Activated T-cell treated with anti-CD3 and anti-CD28 coated beads, Interleukin-2, amount 50 U/mL, for 4 hours (primary cell): Measurements from ENCODE around the gene DCLRE1C. TPM values are rescaled to one million over a fixed set of nuclear protein-coding genes. Genes with fewer than 3 reads are reported as not detected.
"Not testable (repeated sequence)": the region's sequence is repeated elsewhere in the genome, so short reads cannot be mapped to it uniquely, and the experiment has no call there.

Experiments used
- ATAC-seq, 2 donors: fragments of 200-7000 bp; cut with Tn5 transposase; one replicate each; pipeline ENCODE4 v1.10.0; 2021
- DNase-seq: peaks from one replicate; pipeline ENCODE4 v3.0.0-alpha.2; 2020
- H3K27me3 Mint-ChIP-seq: one replicate; pipeline ENCODE4 v1.8.0; 2021; ENCODE audit warnings: low read depth, mixed read lengths
- H3K36me3 Mint-ChIP-seq: one replicate; pipeline ENCODE4 v1.8.0; 2022; ENCODE audit warnings: mixed read lengths; ENCODE audit not compliant: insufficient read depth
- H3K4me1 Mint-ChIP-seq: one replicate; pipeline ENCODE4 v1.8.0; 2021; ENCODE audit warnings: low read depth, mixed read lengths
- H3K4me3 Mint-ChIP-seq: one replicate; pipeline ENCODE4 v1.8.0; 2021; ENCODE audit warnings: mild to moderate bottlenecking, moderate library complexity, mixed read lengths
- H3K9me3 Mint-ChIP-seq: one replicate; pipeline ENCODE4 v1.8.0; 2021; ENCODE audit warnings: mixed read lengths
- total RNA-seq, 3 donors: library from RNA; stranded (reverse); gene quantifications; one replicate each; pipeline ENCODE4 v1.2.1, GENCODE V29; 2021

DCLRE1C gene
- total RNA-seq, 3 donors from 2014 or later: 8.4 to 10.1 (median 8.5) TPM

DNA sequence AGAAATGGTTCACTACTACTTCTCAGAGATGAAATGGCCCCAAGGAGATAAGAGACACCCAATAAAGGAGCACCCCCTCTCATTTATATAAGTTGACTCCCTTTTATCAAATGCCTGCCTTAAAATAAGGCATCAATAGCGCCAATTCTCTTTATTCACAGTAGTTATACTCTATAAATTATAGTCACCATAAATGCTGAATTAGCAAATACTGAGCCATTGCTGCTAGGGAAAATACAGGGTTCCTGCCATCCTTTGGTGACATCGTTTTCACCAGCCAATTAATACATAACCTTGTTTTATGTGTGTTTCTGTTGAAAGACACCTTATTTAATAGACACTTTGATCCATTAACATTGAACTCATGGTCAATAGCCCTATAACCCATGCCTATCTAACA is 28.6 kb downstream of the DCLRE1C start:
- Mint-ChIP-seq H3K36me3 (peaks cover 52% of the 10 kb centered on the region), H3K27me3 (no peaks in the 10 kb centered on the region), H3K4me3 (no peak overlapping the region), H3K4me1 (peaks cover 1% of the 10 kb centered on the region), H3K9me3 (no peaks in the 10 kb centered on the region)
- ATAC-seq: no peak
- DNase-seq: no peak

DNA sequence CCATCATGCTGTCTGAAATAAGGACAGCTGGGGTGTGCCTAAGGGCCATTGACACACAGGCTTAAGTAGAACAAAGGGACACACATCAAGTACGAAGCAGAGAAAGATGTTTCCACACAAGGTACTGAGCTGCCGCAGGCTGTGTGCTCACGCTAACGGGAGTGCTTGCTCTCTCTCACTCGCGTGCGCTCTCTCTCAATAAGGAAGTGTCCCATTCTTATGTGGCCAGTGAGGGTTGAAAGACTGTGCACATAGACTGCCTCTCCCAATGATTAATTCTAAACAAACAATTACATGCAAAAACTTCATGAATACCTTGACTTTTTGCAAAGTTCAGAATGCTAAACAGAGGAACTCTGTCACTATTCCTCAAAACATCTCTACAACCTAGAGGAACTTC is 29.9 kb downstream of the DCLRE1C start:
- no peak for ATAC-seq
- Mint-ChIP-seq H3K4me3 (no peak overlapping the region), H3K36me3 (peaks cover 62% of the 10 kb centered on the region), H3K27me3 (no peaks in the 10 kb centered on the region), H3K4me1 (peaks cover 1% of the 10 kb centered on the region), H3K9me3 (peaks cover 2% of the 10 kb centered on the region)
- no peak for DNase-seq

DNA sequence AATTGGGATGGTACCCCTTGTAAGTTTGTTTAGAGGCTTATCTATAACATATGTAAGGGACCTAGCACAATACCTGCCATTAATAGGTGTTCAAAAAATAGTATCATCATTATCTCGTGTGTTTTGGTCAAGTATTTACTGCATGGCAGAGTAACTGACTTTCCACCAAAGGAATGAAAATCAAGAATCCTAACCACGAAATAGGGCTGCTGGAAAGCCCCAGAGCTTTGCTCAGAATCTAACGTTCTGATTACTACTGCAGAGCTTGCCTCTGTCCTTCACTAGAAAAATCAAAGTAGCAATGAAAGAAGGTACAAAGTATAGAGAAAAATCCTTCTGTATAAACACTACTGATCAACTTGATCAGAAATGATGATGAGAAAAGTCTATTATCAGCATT is 34.9 kb downstream of the DCLRE1C start:
- Mint-ChIP-seq H3K36me3 (peaks cover 83% of the 10 kb centered on the region), H3K4me1 (peaks cover 19% of the 10 kb centered on the region), H3K9me3 (peaks cover 8% of the 10 kb centered on the region), H3K27me3 (no peaks in the 10 kb centered on the region), H3K4me3 (no peak overlapping the region)
- DNase-seq: no peak
- no peak for ATAC-seq

DNA sequence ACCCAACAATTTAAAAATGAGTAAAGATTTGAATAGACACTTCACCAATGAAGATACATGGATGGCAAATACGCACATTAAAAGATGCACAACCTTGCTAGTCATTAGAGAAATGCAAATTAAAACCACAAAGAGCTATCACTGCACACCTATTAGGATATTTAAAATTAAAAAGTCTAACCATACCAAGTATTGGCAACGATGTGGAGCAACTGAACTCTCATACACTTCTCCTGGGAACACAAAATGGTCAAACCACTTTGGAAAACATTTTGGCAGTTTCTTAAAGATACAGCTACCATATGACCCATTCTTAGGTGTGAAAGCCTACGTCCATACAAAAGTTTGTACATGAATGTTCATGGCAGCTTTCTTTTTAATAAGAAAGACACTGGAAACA is 36.1 kb downstream of the DCLRE1C start:
- Mint-ChIP-seq H3K9me3 (peaks cover 8% of the 10 kb centered on the region), H3K4me3 (no peak overlapping the region), H3K36me3 (peaks cover 82% of the 10 kb centered on the region), H3K27me3 (no peaks in the 10 kb centered on the region), H3K4me1 (peaks cover 21% of the 10 kb centered on the region)
- DNase-seq (no peak), ATAC-seq (no peak)

DNA sequence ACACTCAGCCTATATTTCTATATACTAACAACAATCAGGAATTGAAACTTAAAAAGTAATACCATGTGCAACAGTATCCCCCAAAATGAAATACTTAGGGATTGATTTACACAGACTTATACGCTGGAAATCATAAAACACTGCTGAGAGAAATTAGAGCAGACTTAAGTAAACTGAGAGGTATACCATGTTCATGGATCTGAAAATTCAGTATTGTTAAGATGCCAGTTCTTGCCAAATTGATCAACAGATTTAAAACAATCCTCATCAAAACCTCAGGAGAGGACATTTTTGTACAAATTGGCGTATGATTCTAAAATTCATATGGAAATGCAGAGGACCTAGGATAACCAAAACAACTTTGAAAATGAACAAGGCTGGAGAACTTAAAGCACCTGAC is 37.3 kb downstream of the DCLRE1C start:
- ATAC-seq: no peak
- Mint-ChIP-seq H3K4me1 (peaks cover 21% of the 10 kb centered on the region), H3K36me3 (peaks cover 81% of the 10 kb centered on the region), H3K9me3 (peaks cover 8% of the 10 kb centered on the region), H3K4me3 (no peak overlapping the region), H3K27me3 (no peaks in the 10 kb centered on the region)
- no peak for DNase-seq

DNA sequence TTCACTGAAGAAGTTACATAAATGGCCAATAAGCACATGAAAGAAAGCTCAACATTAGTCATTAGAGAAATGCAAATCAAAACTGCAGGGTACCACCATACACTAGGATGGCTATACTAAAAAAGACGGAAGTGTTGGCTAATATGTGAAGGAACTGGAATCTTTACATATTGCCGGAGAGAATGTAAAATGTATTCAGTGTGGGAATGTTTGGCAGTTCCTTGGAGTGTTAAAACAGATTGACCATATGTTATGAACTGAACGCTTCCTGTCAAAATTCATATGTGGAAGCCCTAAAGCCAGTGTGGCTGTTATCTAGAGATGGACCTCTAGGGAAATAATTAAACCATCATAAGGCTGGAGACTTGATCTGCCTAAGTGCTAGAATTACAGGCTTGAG is 42.1 kb downstream of the DCLRE1C start:
- DNase-seq (no peak), ATAC-seq (no peak)
- Mint-ChIP-seq H3K27me3 (no peaks in the 10 kb centered on the region), H3K9me3 (peaks cover 2% of the 10 kb centered on the region), H3K4me3 (no peak overlapping the region), H3K36me3 (peaks cover 74% of the 10 kb centered on the region), H3K4me1 (peaks cover 31% of the 10 kb centered on the region)

DNA sequence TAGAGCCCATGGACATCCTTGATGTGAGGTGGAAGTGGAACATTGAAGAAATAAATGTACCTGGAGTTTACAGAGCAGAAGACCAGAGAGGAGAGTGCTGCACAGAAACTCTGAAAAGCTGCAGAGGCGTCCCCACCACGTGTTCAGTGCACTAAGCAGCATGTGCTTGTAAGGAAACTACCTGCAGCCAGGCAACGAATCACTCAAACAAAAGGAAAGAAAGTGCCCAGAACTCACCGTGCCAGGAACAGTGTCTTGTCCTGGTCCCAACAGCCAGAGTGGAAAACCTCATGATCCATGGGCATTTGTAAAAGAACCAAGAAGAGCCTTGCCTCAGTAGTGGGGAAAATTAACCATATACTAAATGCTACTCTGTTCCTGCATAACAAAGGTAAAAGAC is 42.9 kb downstream of the DCLRE1C start:
- no peaks in the 10 kb centered on the region for H3K27me3 Mint-ChIP-seq
- DNase-seq: no peak
- peaks cover 29% of the 10 kb centered on the region for H3K4me1 Mint-ChIP-seq
- H3K9me3 Mint-ChIP-seq: peaks cover 2% of the 10 kb centered on the region
- peaks cover 70% of the 10 kb centered on the region for H3K36me3 Mint-ChIP-seq
- no peak for ATAC-seq
- H3K4me3 Mint-ChIP-seq: no peak overlapping the region

DNA sequence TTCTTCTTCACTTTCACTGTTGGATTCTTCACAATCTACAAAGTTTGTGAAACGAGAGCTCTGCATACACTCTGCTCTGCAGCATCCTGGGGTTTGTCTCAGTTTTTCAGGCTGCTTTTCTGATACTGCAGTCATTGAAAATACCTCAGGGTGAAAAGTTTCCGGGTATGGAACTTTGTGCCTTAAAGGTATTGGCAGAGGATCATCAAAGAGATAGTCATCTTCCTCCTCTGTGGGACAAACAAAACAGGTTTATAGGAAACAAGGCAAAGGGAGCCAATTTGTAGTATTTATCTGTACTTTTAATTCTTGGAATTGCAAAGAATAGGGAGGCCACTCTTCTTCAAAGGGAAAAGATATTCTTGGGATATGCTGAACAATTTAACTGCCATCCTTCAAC is 44.8 kb downstream of the DCLRE1C start:
- DNase-seq (no peak), ATAC-seq (no peak)
- H3K9me3 Mint-ChIP-seq: peaks cover 2% of the 10 kb centered on the region
- H3K4me1 Mint-ChIP-seq: peaks cover 25% of the 10 kb centered on the region
- no peaks in the 10 kb centered on the region for H3K27me3 Mint-ChIP-seq
- H3K36me3 Mint-ChIP-seq: peaks cover 55% of the 10 kb centered on the region
- no peak overlapping the region for H3K4me3 Mint-ChIP-seq

DNA sequence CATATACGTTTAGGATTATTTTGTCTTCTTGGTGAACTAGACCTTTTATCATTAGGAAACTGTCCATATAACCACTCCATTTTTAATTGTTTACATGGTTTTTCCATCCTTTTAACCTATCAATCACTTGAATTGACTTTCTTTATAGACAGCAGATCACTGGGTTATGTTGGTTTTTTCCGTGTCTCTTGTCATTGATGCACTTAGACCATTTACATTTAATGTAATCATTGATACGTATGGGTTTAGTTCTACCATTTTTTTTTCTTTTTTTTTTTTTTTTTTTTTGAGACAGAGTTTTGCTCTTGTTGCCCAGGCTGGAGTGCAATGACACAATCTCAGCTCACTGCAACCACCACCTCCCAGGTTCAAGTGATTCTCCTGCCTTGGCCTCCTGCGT is 46.3 kb downstream of the DCLRE1C start:
- H3K9me3 Mint-ChIP-seq, H3K4me3 Mint-ChIP-seq, H3K27me3 Mint-ChIP-seq, ATAC-seq, DNase-seq: not testable (repeated sequence)
- H3K4me1 Mint-ChIP-seq: peaks cover 21% of the 10 kb centered on the region
- peaks cover 46% of the 10 kb centered on the region for H3K36me3 Mint-ChIP-seq

DNA sequence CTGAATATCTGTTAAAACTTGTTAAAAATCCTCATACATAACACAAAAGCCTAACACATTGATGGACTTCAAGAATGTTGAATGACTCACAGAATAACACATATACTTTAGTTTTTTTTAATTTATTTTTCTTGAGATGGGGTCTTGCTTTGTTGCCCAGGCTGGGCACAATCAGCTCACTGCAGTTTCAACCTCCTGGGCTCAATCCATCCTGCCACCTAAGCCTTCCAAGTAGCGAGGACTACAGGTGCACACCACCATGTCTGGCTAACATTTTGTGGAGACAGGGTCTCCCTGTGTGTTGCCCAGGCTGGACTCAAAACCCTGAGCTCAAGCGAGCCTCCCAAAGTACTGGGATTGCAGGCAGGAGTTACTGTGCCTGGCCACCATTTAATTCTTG is 47.1 kb downstream of the DCLRE1C start:
- H3K9me3 Mint-ChIP-seq: peaks cover 2% of the 10 kb centered on the region
- no peak for ATAC-seq
- H3K36me3 Mint-ChIP-seq: peaks cover 40% of the 10 kb centered on the region

DNA sequence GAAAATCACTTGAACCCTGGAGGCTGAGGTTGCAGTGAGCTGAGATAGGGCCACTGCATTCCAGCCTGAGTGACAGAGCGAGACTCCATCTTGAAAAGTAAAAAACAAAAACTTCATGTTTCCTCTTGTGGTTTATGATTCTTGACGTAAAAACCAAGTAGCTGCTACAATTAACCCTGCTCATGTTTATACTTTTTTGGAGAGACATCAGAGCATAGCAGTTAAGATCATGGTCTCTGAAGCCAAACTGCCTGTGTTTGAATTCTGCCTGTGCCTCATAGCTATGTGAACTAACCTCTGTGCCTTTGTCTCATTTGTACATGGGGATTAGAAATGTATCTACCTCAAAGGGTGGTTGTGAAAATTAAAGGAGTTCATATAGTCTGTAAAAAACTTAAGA is 48.0 kb downstream of the DCLRE1C start:
- DNase-seq (no peak), ATAC-seq (no peak)
- Mint-ChIP-seq H3K36me3 (peaks cover 31% of the 10 kb centered on the region), H3K27me3 (no peaks in the 10 kb centered on the region), H3K9me3 (peaks cover 2% of the 10 kb centered on the region), H3K4me3 (no peak overlapping the region), H3K4me1 (peaks cover 14% of the 10 kb centered on the region)

More for the DNA sequence above, 47.1 kb downstream of the DCLRE1C start:
- no peak for DNase-seq
- H3K27me3 Mint-ChIP-seq: no peaks in the 10 kb centered on the region
- no peak overlapping the region for H3K4me3 Mint-ChIP-seq
- peaks cover 21% of the 10 kb centered on the region for H3K4me1 Mint-ChIP-seq

DNA sequence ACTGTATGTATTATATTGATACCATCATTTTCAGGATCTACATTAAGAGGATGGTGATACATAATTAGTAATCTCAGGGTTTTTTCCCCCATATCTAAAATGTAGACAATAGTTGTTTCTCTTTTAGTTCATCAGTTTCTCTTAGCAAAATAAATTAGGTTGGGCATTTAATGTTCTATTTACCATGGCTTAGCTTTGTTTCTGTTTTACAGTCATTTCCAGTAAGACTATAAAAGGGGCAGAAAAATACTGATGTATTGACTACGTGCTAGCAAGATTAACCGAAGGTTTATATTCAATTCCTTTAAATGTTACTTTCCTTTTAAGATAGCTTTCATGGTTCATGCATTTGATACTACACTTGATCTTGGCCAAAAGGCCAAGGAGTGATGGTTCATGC is 49.0 kb downstream of the DCLRE1C start:
- ATAC-seq: no peak
- H3K36me3 Mint-ChIP-seq: peaks cover 23% of the 10 kb centered on the region
- no peak overlapping the region for H3K4me3 Mint-ChIP-seq
- H3K27me3 Mint-ChIP-seq: no peaks in the 10 kb centered on the region
- H3K4me1 Mint-ChIP-seq: peaks cover 12% of the 10 kb centered on the region
- peaks cover 2% of the 10 kb centered on the region for H3K9me3 Mint-ChIP-seq
- DNase-seq: no peak

DNA sequence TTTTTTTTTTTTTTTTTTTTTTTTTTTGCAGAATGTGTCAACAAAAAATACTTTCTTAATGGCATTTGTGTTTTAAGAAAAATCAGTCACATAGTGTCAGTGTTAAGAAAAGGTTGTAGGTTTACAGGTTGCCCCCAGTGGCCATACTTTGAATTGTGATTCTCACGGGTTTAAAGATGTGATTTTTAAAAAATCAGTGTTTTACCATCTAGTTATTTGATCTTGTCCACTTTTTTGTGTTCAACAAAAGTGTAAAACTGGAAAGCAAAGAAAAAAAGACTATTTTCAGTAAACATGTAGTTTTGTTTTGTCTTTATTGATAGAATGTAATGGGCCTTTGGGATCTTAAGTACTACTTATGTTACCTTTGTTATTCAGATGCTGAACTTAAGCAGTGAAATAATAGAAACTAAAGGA is 49.6 kb downstream of the DCLRE1C start:
- Mint-ChIP-seq H3K4me1 (peaks cover 12% of the 10 kb centered on the region), H3K4me3 (no peak overlapping the region), H3K9me3 (peaks cover 2% of the 10 kb centered on the region), H3K36me3 (peaks cover 27% of the 10 kb centered on the region), H3K27me3 (no peaks in the 10 kb centered on the region)
- ATAC-seq (peak in 1 of 2 donors; percentile 46), DNase-seq (no peak)

DNA sequence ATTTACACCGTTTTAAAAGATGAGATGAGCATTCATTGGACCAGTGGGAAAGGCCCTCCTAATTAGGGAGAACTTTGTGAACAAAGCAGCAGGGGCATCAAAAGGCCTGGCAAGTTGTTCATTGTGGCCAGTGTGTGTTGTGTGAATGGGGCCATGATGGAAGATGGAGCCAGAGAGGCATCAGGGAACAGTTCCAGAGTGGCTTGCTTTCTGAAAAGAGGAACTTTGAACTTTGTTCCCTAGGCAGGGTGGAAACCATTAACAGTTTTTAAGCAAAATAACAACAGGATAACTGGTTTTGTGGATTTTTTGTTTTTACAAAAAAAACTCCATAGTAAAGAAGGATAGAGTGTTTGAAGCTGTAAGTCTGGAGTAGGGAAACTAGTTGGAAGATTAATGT is 62.7 kb downstream of the DCLRE1C start:
- no peaks in the 10 kb centered on the region for H3K27me3 Mint-ChIP-seq
- DNase-seq (no peak), ATAC-seq (no peak)
- no peaks in the 10 kb centered on the region for H3K36me3 Mint-ChIP-seq
- no peaks in the 10 kb centered on the region for H3K9me3 Mint-ChIP-seq
- peaks cover 4% of the 10 kb centered on the region for H3K4me1 Mint-ChIP-seq
- no peak overlapping the region for H3K4me3 Mint-ChIP-seq

DNA sequence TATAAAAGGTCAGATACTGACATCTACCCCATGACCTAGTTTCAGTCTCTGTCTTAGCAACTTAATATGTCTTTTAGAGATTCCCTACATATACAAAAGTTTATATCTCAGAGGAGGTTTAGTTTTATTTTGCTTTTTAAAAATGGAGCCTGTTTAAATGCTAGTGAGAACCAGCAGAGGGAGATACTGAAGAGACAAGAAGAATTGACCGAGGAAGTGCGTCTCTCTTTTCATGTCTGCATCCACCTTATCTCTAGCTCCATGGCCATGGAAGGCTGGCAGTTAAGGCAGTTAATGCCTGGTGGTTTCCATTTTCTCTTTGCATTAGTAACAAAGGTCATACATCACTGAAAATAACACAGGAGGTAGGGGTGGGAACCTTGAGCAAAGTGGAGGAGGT is 64.6 kb downstream of the DCLRE1C start:
- H3K36me3 Mint-ChIP-seq: no peaks in the 10 kb centered on the region
- ATAC-seq: no peak
- H3K4me3 Mint-ChIP-seq: no peak overlapping the region

DNA sequence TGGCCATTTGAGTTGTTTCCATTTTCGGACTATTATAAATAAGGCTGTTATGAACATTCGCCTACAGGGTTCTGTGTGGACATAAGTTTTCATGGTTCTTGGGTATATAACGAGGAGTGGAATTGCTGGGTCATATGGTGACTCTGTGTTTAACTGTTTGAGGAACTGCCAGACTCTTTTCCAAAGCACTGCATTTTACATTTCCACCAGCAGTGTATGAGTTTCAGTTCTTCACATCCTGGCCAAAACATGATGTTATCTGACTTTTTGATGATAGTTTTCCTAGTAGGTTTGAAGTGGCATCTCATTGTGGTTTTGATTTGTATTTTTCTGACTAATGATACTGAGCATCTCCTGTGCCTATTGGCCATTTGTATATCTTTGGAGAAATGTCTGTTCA is 69.8 kb downstream of the DCLRE1C start:
- H3K9me3 Mint-ChIP-seq: no peaks in the 10 kb centered on the region
- H3K4me1 Mint-ChIP-seq: peaks cover 20% of the 10 kb centered on the region
- H3K4me3 Mint-ChIP-seq: no peak overlapping the region
- H3K27me3 Mint-ChIP-seq: no peaks in the 10 kb centered on the region
- peak in 1 of 2 donors; percentile 35 for ATAC-seq
- H3K36me3 Mint-ChIP-seq: peaks cover 6% of the 10 kb centered on the region
- no peak for DNase-seq

More for the DNA sequence above, 64.6 kb downstream of the DCLRE1C start:
- H3K9me3 Mint-ChIP-seq: no peaks in the 10 kb centered on the region
- no peak for DNase-seq
- no peaks in the 10 kb centered on the region for H3K27me3 Mint-ChIP-seq
- H3K4me1 Mint-ChIP-seq: peaks cover 4% of the 10 kb centered on the region
